Natural killer cell (primary cell): ENCODE results near the gene PCP4L1. TPM values are rescaled to one million over a fixed set of nuclear protein-coding genes. Genes with fewer than 3 reads are reported as not detected.

ENCODE experiments used
- ATAC-seq, 3 donors: fragments of 150-1000 bp in 2 of 3; fragments of 200-7000 bp in 1 of 3; cut with Tn5 transposase; 1 replicate in 1 of 3; 2 replicates in 2 of 3; pipeline ENCODE4 v1.10.0; 2021; ENCODE audit warnings: mild to moderate bottlenecking in 2 of 3, moderate library complexity in 2 of 3
- DNase-seq, 2 donors: peaks; one replicate each; pipeline versions ENCODE4 v3.0.0 to v3.0.0-alpha.2; 2013 to 2021; ENCODE audit warnings: mixed read lengths in 1 of 2
- H3K27ac ChIP-seq: one replicate; pipeline ENCODE4 v1.5.1; 2013; ENCODE audit warnings: mild to moderate bottlenecking, low read length
- H3K27me3 ChIP-seq: one replicate; pipeline ENCODE4 v1.6.1; 2013; ENCODE audit warnings: low read length; ENCODE audit not compliant: control insufficient read depth, insufficient read depth
- H3K36me3 ChIP-seq: one replicate; pipeline ENCODE4 v1.6.1; 2013; ENCODE audit warnings: low read length; ENCODE audit not compliant: control insufficient read depth, insufficient read depth
- H3K4me1 ChIP-seq: one replicate; pipeline ENCODE4 v1.6.1; 2013; ENCODE audit warnings: low read length; ENCODE audit not compliant: control insufficient read depth, insufficient read depth
- H3K4me3 ChIP-seq: one replicate; pipeline ENCODE4 v1.5.1; 2013; ENCODE audit warnings: low read length
- H3K9me3 ChIP-seq: one replicate; pipeline ENCODE4 v1.6.1; 2013; ENCODE audit warnings: low read length; ENCODE audit not compliant: control insufficient read depth, insufficient read depth
- H3K27ac Mint-ChIP-seq, 2 donors: one replicate each; pipeline ENCODE4 v1.8.0; 2022; ENCODE audit warnings: mild to moderate bottlenecking in 2 of 2, mixed read lengths in 2 of 2, moderate library complexity in 1 of 2
- H3K27me3 Mint-ChIP-seq, 2 donors: one replicate each; pipeline ENCODE4 v1.8.0; 2022; ENCODE audit warnings: low read depth in 2 of 2, mixed read lengths in 2 of 2
- H3K36me3 Mint-ChIP-seq: one replicate; pipeline ENCODE4 v1.8.0; 2022; ENCODE audit warnings: mixed read lengths
- H3K4me1 Mint-ChIP-seq, 2 donors: one replicate each; pipeline ENCODE4 v1.8.0; 2022; ENCODE audit warnings: mixed read lengths in 2 of 2
- H3K4me3 Mint-ChIP-seq: one replicate; pipeline ENCODE4 v1.8.0; 2022; ENCODE audit warnings: mild to moderate bottlenecking, moderate library complexity, mixed read lengths
- H3K9me3 Mint-ChIP-seq, 2 donors: one replicate each; pipeline ENCODE4 v1.8.0; 2022; ENCODE audit warnings: mixed read lengths in 2 of 2
- WGBS: methylation state at CpG from one replicate; pipeline ENCODE4 v1.1.7; 2013; ENCODE audit warnings: missing lambda C conversion rate; ENCODE audit not compliant: insufficient coverage; 5-methylcytosine and 5-hydroxymethylcytosine counted together
- intact Hi-C: fragments of 100-400 bp; cut with micrococcal nuclease; formaldehyde crosslinking; loops from one replicate; pipeline ENCODE4 v1.14.2; 2022
- total RNA-seq, 4 donors: library from RNA; stranded (reverse); fragments of 120-200 nt in 1 of 4; gene quantifications; one replicate each; pipeline versions ENCODE4 v1.2.3 to v1.2.4, GENCODE V29; 2013 to 2022
- TF ChIP-seq, protein P1 (sequence below): fragments of 200-600 bp; IDR thresholded peaks from one replicate; pipeline ENCODE4 v1.8.0; 2022; ENCODE audit warnings: antibody characterized with exemption

PCP4L1 gene
- total RNA-seq, 3 donors from 2014 or later (not counting 1 experiment from before 2014, with no cell fraction given), result not detected

GRCh38 chr1:161227196-161227871, 31.2 kb upstream of the PCP4L1 start:
- peaks cover 39 to 47% of the 10 kb centered on the region in 2 donors for H3K4me1 Mint-ChIP-seq
- TF ChIP-seq, protein P1, sequence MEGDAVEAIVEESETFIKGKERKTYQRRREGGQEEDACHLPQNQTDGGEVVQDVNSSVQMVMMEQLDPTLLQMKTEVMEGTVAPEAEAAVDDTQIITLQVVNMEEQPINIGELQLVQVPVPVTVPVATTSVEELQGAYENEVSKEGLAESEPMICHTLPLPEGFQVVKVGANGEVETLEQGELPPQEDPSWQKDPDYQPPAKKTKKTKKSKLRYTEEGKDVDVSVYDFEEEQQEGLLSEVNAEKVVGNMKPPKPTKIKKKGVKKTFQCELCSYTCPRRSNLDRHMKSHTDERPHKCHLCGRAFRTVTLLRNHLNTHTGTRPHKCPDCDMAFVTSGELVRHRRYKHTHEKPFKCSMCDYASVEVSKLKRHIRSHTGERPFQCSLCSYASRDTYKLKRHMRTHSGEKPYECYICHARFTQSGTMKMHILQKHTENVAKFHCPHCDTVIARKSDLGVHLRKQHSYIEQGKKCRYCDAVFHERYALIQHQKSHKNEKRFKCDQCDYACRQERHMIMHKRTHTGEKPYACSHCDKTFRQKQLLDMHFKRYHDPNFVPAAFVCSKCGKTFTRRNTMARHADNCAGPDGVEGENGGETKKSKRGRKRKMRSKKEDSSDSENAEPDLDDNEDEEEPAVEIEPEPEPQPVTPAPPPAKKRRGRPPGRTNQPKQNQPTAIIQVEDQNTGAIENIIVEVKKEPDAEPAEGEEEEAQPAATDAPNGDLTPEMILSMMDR, result peak; percentile 86
- 40% methylated on average over 10 of the region's 11 CpGs for WGBS

GRCh38 chr1:161228032-161228431, 30.5 kb upstream of the PCP4L1 start:
- H3K36me3 Mint-ChIP-seq, result no peaks in the 10 kb centered on the region
- peaks cover 35 to 40% of the 10 kb centered on the region in 2 donors for H3K4me1 Mint-ChIP-seq
- H3K9me3 Mint-ChIP-seq, result no peaks in the 10 kb centered on the region
- no peak for ATAC-seq
- Histone ChIP-seq H3K4me1 (peaks cover 32% of the 10 kb centered on the region), H3K4me3 (no peak overlapping the region), H3K27me3 (no peaks in the 10 kb centered on the region), H3K36me3 (peaks cover 19% of the 10 kb centered on the region), H3K9me3 (no peaks in the 10 kb centered on the region), H3K27ac (no peak overlapping the region)
- DNase-seq, result no peak
- no peaks in the 10 kb centered on the region for H3K27me3 Mint-ChIP-seq
- intact Hi-C loops, result loop anchor here (5.0 kb wide), 2 partner anchors 79 to 139 kb away; partner anchors contain the start of genes CFAP126 and MPZ
- peak overlapping the region in 1 of 2 donors; percentile 92 for H3K27ac Mint-ChIP-seq
- 67% methylated on average over 5 of the region's 7 CpGs for WGBS
- TF ChIP-seq, protein P1, result no peak
- H3K4me3 Mint-ChIP-seq, result no peak overlapping the region

More at GRCh38 chr1:161227196-161227871, 31.2 kb upstream of the PCP4L1 start:
- Histone ChIP-seq H3K27me3 (no peaks in the 10 kb centered on the region), H3K4me3 (no peak overlapping the region), H3K9me3 (no peaks in the 10 kb centered on the region), H3K36me3 (peaks cover 19% of the 10 kb centered on the region), H3K4me1 (peaks cover 32% of the 10 kb centered on the region), H3K27ac (no peak overlapping the region)
- ATAC-seq (peak; percentile 28 to 55 (median 36)), DNase-seq (peak; percentile 83 to 93)
- no peaks in the 10 kb centered on the region for H3K27me3 Mint-ChIP-seq
- no peaks in the 10 kb centered on the region for H3K36me3 Mint-ChIP-seq
- H3K4me3 Mint-ChIP-seq, result peak overlapping the region; percentile 100
- H3K9me3 Mint-ChIP-seq, result no peaks in the 10 kb centered on the region
- intact Hi-C loops, result loop anchor here (1.0 to 5.0 kb wide), 4 partner anchors 64 to 155 kb away; partner anchors contain the start of genes CFAP126 and MPZ
- H3K27ac Mint-ChIP-seq, result peak overlapping the region; percentile 34 to 92

DNA sequence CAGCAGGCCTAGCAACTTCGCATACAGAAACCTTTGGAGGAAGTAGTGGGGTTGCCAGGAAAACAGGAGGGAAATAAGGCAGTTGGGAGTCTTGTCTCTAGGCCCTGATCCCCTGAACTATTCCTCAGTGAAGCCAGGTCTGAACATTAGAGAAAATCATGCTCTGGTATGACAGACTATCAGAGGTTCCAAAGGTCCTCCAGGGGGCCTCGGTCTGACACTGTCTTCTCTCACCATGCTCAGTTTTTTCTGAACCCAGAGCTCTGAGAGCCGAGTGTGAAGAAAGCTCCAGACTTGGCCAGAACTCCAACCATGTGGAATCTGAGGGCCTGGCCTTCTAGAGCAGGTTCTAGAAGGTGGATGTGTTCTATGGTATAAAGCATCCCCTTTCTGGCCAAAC, 28.6 kb upstream of the PCP4L1 start:
- no peak overlapping the region for H3K4me3 Mint-ChIP-seq
- no peaks in the 10 kb centered on the region for H3K27me3 ChIP-seq
- peaks cover 29 to 32% of the 10 kb centered on the region in 2 donors for H3K4me1 Mint-ChIP-seq
- H3K36me3 ChIP-seq, result peaks cover 19% of the 10 kb centered on the region
- TF ChIP-seq, protein P1, result no peak
- H3K27me3 Mint-ChIP-seq, result no peaks in the 10 kb centered on the region
- H3K4me3 ChIP-seq, result no peak overlapping the region
- no peaks in the 10 kb centered on the region for H3K9me3 ChIP-seq
- H3K36me3 Mint-ChIP-seq, result no peaks in the 10 kb centered on the region
- WGBS, result 89% methylated on average over 3 of the region's 3 CpGs
- no peak overlapping the region for H3K27ac ChIP-seq
- peaks cover 32% of the 10 kb centered on the region for H3K4me1 ChIP-seq
- intact Hi-C loops, result loop anchor here (5.0 kb wide), 2 partner anchors 77 to 137 kb away; partner anchors contain the start of genes CFAP126 and MPZ
- no peak for ATAC-seq
- H3K9me3 Mint-ChIP-seq, result no peaks in the 10 kb centered on the region
- peak overlapping the region in 1 of 2 donors; percentile 30 for H3K27ac Mint-ChIP-seq
- no peak for DNase-seq
